SK-N-SH treated with all-trans-retinoic acid at 6 μM for 48 hours (cell line): Measurements from ENCODE around the gene GRIK4.

Experiments used
- ARNTL ChIP-seq: fragments of 450-650 bp; formaldehyde crosslinking; IDR thresholded peaks from 2 replicates; pipeline ENCODE4 v1.5.0; 2020; ENCODE audit warnings: low read depth, mild to moderate bottlenecking, moderate library complexity, borderline replicate concordance
- CREB5 ChIP-seq: fragments of 250-450 bp; sonication (Bioruptor Pico); IDR thresholded peaks from 2 replicates; pipeline ENCODE4 v1.5.1; 2020; ENCODE audit warnings: low read depth, mild to moderate bottlenecking, moderate library complexity
- CSRNP3 ChIP-seq: fragments of 250-450 bp; sonication (Bioruptor Pico); IDR thresholded peaks from 2 replicates; pipeline ENCODE4 v1.5.1; 2021; ENCODE audit warnings: mild to moderate bottlenecking, moderate library complexity
- ESRRG ChIP-seq: fragments of 250-450 bp; sonication (Bioruptor Pico); IDR thresholded peaks from 2 replicates; pipeline ENCODE4 v1.6.1; 2021; ENCODE audit warnings: mild to moderate bottlenecking
- ISL1 ChIP-seq: fragments of 250-450 bp; sonication (Bioruptor Pico); IDR thresholded peaks from 2 replicates; pipeline ENCODE4 v2.1.2; 2022; ENCODE audit warnings: mild to moderate bottlenecking, moderate library complexity
- OSR1 ChIP-seq: fragments of 250-450 bp; sonication (Bioruptor Pico); IDR thresholded peaks from 2 replicates; pipeline ENCODE4 v1.8.0; 2022; ENCODE audit warnings: moderate library complexity, mild to moderate bottlenecking, inconsistent platforms
- PATZ1 ChIP-seq: fragments of 250-450 bp; sonication (Bioruptor Pico); IDR thresholded peaks from 2 replicates; pipeline ENCODE4 v1.8.0; 2020; ENCODE audit warnings: mild to moderate bottlenecking, moderate library complexity, borderline replicate concordance
- PPARA ChIP-seq: fragments of 250-450 bp; sonication (Bioruptor Pico); IDR thresholded peaks from 2 replicates; pipeline ENCODE4 v1.5.0; 2020; ENCODE audit warnings: mild to moderate bottlenecking, borderline replicate concordance
- RARB ChIP-seq: fragments of 250-450 bp; sonication (Bioruptor Pico); IDR thresholded peaks from 2 replicates; pipeline ENCODE4 v1.8.0; 2021; ENCODE audit warnings: mild to moderate bottlenecking, moderate library complexity
- TOX ChIP-seq: fragments of 250-450 bp; sonication (Bioruptor Pico); IDR thresholded peaks from 2 replicates; pipeline ENCODE4 v1.8.0; 2021; ENCODE audit warnings: mild to moderate bottlenecking, moderate library complexity, borderline replicate concordance
- ZFP3 ChIP-seq: fragments of 250-450 bp; sonication (Bioruptor Pico); IDR thresholded peaks from 2 replicates; pipeline ENCODE4 v1.5.0; 2020; ENCODE audit warnings: mild to moderate bottlenecking, moderate library complexity
- ZNF565 ChIP-seq: fragments of 450-650 bp; formaldehyde crosslinking; conservative IDR thresholded peaks from 2 replicates; pipeline ENCODE4 v1.5.0; 2020; ENCODE audit warnings: low read depth, mild to moderate bottlenecking, moderate library complexity
- ZNF70 ChIP-seq: fragments of 450-650 bp; formaldehyde crosslinking; IDR thresholded peaks from 2 replicates; pipeline ENCODE4 v1.5.0; 2020; ENCODE audit warnings: mild to moderate bottlenecking, moderate library complexity
- ZNF8 ChIP-seq: fragments of 450-650 bp; formaldehyde crosslinking; IDR thresholded peaks from 2 replicates; pipeline ENCODE4 v1.5.0; 2020; ENCODE audit warnings: mild to moderate bottlenecking, moderate library complexity

GRCh38 chr11:120462825-120463224, 48.7 kb upstream of the GRIK4 start:
- no peak for TF ChIP-seq ZNF565
- TF ChIP-seq PATZ1 (CRISPR knock-in tag): no peak
- TF ChIP-seq CREB5: no peak
- no peak for TF ChIP-seq ISL1 (CRISPR knock-in tag)
- no peak for TF ChIP-seq CSRNP3
- no peak for TF ChIP-seq PPARA (CRISPR knock-in tag)
- no peak for TF ChIP-seq ZFP3
- no peak for TF ChIP-seq TOX (CRISPR knock-in tag)
- TF ChIP-seq ESRRG (CRISPR knock-in tag): no peak
- no peak for TF ChIP-seq OSR1 (CRISPR knock-in tag)
- no peak for TF ChIP-seq ZNF70 (CRISPR knock-in tag)
- no peak for TF ChIP-seq RARB (CRISPR knock-in tag)
- TF ChIP-seq ZNF8 (CRISPR knock-in tag): no peak
- no peak for TF ChIP-seq ARNTL (CRISPR knock-in tag)
